Measurements from ENCODE around the gene HMCN2. TPM values are rescaled to one million over a fixed set of nuclear protein-coding genes. Genes with fewer than 3 reads are reported as not detected.

Gene HMCN2
- total RNA-seq, 2 donors from 2014 or later: 1.3 to 7.3 TPM

DNA sequence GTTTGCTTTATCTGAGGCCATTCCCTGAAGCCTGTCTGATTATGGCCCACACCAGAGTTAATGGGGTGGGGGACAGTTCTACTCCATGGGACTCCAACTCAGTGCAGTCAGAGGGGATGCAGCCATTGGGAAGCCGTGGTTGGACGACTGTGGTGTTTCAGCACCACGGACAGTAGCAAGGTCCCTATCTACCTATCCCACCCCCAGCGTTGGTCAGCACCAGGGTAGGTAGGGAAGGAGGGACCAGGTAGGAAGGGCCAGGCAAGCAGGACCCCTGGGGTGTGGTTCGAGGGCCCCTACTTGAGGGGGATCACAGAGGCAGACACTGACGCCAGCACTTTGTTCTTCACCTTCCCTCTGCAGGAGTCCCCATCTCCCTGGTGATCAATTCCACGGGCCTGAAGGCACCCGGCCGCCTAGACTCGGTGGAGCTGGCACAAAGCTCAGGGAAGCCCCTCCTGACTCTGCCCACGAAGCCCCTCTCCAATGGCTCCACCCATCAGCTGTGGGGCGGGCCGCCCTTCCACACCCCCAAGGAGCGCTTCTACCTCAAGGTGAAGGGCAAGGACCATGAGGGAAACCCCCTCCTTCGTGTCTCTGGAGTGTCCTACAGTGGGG, 33.2 kb downstream of the HMCN2 start:
- H3K27ac ChIP-seq: no peak overlapping the region
- no peaks in the 10 kb centered on the region for H3K27me3 ChIP-seq
- no peak for DNase-seq (ENCODE audit: low spot score)
- TF ChIP-seq, protein P1, sequence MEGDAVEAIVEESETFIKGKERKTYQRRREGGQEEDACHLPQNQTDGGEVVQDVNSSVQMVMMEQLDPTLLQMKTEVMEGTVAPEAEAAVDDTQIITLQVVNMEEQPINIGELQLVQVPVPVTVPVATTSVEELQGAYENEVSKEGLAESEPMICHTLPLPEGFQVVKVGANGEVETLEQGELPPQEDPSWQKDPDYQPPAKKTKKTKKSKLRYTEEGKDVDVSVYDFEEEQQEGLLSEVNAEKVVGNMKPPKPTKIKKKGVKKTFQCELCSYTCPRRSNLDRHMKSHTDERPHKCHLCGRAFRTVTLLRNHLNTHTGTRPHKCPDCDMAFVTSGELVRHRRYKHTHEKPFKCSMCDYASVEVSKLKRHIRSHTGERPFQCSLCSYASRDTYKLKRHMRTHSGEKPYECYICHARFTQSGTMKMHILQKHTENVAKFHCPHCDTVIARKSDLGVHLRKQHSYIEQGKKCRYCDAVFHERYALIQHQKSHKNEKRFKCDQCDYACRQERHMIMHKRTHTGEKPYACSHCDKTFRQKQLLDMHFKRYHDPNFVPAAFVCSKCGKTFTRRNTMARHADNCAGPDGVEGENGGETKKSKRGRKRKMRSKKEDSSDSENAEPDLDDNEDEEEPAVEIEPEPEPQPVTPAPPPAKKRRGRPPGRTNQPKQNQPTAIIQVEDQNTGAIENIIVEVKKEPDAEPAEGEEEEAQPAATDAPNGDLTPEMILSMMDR (IDR thresholded peaks at IDR 0.05): no peak
- no peaks in the 10 kb centered on the region for H3K36me3 ChIP-seq
- no peak overlapping the region for H3K4me3 ChIP-seq
- H3K9me3 ChIP-seq: no peaks in the 10 kb centered on the region
- H3K4me1 ChIP-seq: peaks cover 0 to 24% of the 10 kb centered on the region in 2 donors

DNA sequence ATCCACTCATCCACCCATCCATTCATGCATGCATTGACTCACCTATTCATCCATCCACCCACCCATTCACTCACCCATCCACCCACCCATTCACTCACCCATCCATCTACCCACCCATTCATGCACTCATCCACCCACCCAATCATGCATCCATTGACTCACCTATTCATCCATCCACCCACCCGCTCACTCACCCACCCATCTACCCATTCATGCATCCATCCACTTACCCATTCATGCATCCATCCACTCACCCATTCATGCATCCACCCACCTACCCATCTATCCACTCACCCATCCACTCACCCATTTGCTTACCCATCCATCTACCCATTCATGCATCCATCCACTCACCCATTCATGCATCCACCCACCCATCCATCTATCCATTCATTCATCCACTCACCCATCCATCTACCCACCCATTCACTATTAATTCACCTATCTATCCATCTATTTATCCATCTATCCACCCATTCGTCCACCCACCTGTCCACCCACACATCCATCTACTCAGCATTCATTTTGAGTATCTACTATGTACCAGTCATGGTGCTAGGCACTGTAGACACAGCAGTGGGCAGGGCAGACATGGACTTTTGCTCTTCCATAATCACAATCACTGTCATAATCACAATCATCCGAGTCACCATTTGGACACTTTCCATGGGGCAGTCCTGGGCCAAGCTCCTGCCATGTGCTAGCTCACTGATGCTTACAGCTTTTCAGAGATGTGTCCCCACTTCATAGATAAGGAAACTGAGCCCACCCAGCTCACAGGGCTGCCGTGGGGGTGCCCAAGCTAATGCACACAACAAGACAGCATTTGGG, 34.4 kb downstream of the HMCN2 start:
- TF ChIP-seq, protein P1 (IDR thresholded peaks at IDR 0.05): no peak
- Histone ChIP-seq H3K9me3 (no peaks in the 10 kb centered on the region), H3K4me3 (no peak overlapping the region), H3K27ac (peak overlapping the region; percentile 59 to 69), H3K4me1 (peaks cover 0 to 36% of the 10 kb centered on the region in 2 donors), H3K36me3 (no peaks in the 10 kb centered on the region), H3K27me3 (no peaks in the 10 kb centered on the region)
- no peak for DNase-seq (ENCODE audit: low spot score)

DNA sequence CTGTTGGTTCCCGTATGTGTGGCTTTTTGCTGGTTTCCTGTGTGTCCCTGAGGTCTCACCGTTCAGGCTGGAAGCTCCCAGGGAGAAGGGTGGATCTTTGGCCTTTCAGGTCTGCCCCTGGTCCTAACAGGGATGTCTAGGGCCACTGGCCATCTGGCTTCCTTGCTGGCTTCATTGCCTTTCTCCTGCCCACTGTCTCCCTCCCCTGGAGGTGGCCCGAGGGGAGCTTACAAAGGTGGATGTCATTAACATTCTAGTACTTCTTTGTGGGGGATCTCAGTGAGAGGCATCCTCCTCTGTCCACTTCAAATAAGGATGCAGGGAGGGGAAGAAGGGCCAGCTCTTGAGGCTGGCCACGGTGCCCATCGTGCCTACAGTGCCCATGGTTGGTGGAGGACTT, 35.2 kb downstream of the HMCN2 start:
- no peak for DNase-seq (ENCODE audit: low spot score)
- no peak overlapping the region for H3K4me3 ChIP-seq
- peaks cover 0 to 43% of the 10 kb centered on the region in 2 donors for H3K4me1 ChIP-seq
- no peaks in the 10 kb centered on the region for H3K27me3 ChIP-seq
- H3K27ac ChIP-seq: peak overlapping the region; percentile 59 to 69
- H3K36me3 ChIP-seq: no peaks in the 10 kb centered on the region
- TF ChIP-seq, protein P1 (IDR thresholded peaks at IDR 0.05): no peak
- H3K9me3 ChIP-seq: no peaks in the 10 kb centered on the region

DNA sequence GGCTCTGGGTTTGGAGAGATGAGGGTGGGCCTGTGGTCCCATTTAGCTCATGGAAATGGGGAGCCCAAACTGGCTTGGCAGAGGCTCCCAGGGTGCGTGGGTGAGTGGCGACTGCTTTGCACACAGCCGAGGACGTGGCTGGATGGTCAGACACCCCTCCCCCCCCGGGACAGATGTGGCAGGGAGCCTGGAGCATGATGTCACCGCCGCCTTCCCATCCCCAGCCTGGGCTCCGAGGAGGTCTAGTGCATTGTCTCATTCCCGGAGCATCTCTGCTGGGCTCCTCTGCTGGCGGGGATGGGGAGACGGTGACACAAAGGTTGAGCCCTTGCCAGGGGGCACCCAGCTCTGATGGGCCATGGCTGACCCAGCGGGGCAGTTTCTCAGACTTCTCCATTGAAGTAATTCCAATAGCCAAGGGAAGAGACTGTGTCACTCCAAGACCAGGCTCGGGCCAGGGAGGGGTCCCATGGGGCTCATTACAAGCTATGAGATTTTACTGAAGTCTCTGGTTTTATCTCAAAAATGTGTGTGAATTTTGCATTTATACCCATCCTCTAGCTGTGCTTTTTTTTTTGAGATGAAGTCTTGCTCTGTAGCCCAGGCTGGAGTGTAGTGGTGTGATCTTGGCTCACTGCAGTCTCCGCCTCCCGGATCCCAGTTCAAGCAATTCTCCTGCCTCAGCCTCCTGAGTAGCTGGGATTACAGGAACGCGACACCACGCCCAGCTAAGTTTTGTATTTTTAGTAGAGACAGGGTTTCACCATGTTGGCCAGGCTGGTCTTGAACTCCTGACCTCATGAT, 36.1 kb downstream of the HMCN2 start:
- peak; percentile 84 for DNase-seq (ENCODE audit: low spot score)
- Histone ChIP-seq H3K4me3 (no peak overlapping the region), H3K4me1 (peaks cover 0 to 45% of the 10 kb centered on the region in 2 donors), H3K36me3 (no peaks in the 10 kb centered on the region), H3K9me3 (no peaks in the 10 kb centered on the region), H3K27ac (peak overlapping the region; percentile 59 to 69), H3K27me3 (no peaks in the 10 kb centered on the region)
- TF ChIP-seq, protein P1 (IDR thresholded peaks at IDR 0.05): no peak

DNA sequence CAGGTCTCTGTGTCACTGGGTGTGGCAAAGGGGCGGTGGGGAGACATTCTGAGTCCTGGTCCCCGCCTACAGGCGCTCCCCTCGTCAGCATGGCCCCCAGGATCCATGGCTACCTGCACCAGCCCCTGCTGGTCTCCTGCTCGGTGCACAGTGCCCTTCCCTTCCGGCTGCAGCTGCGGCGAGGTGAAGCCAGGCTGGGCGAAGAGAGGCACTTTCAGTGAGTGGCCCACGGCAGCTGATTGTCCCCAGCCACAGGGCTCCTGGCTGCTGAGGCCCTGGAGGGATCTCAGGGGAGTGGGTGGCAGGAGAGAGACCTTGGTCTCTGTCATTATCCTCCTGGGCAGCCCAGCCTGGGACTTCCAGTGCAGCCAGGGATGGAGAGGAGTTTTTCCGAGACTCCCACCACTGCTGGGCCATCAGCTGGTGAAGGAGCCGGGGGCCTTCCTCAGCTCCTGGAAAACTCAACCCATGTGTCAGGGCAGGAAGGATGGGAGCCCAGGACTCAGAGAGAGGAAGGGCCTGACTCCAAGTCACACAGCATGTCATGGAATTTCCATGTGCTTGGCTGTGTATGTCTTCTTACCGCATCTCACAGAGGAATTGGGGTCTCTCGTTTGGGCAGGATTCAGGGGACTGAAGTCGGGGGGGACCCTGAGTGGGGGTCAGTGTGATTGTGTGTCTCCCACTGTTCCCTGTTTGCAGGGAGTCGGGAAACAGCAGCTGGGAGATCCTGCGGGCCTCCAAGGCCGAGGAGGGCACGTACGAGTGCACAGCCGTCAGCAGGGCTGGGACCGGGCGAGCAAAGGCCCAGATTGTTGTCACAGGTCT, 37.4 kb downstream of the HMCN2 start:
- TF ChIP-seq, protein P1 (IDR thresholded peaks at IDR 0.05): no peak
- H3K36me3 ChIP-seq: no peaks in the 10 kb centered on the region
- no peak overlapping the region for H3K4me3 ChIP-seq
- no peaks in the 10 kb centered on the region for H3K27me3 ChIP-seq
- DNase-seq (ENCODE audit: low spot score): no peak
- no peaks in the 10 kb centered on the region for H3K9me3 ChIP-seq
- H3K27ac ChIP-seq: peak overlapping the region; percentile 42 to 69
- peaks cover 0 to 45% of the 10 kb centered on the region in 2 donors for H3K4me1 ChIP-seq

All from right atrium auricular region (tissue), 2 donors.